Thyroid gland (tissue), 4 donors: ENCODE measurements around the gene FOXF2. TPM values are rescaled to one million over a fixed set of nuclear protein-coding genes. Genes with fewer than 3 reads are reported as not detected.

Experiments
- DNase-seq, 2 donors: peaks; one replicate each; pipeline ENCODE4 v3.0.0-alpha.2; 2019
- H3K27ac ChIP-seq, 3 donors: fragments of 200-600 bp; sonication (generic); 1 replicate in 2 of 3; 2 replicates in 1 of 3; pipeline ENCODE4 v1.5.1; 2016 to 2019; ENCODE audit warnings: mild to moderate bottlenecking in 1 of 3, moderate library complexity in 1 of 3
- H3K27me3 ChIP-seq: fragments of 200-600 bp; sonication (generic); one replicate; pipeline ENCODE4 v1.5.1; 2019
- H3K36me3 ChIP-seq, 2 donors: fragments of 200-600 bp; sonication (generic); one replicate each; pipeline ENCODE4 v1.5.1; 2016 to 2019
- H3K4me1 ChIP-seq, 2 donors: fragments of 200-600 bp; sonication (generic); one replicate each; pipeline ENCODE4 v1.5.1; 2017 to 2019
- H3K4me3 ChIP-seq, 3 donors: fragments of 200-600 bp; sonication (generic); replicated peaks in 1 of 3; 1 replicate in 2 of 3; 2 replicates in 1 of 3; pipeline ENCODE4 v1.5.1; 2016; ENCODE audit warnings: mild to moderate bottlenecking in 1 of 3
- H3K9me3 ChIP-seq: fragments of 200-600 bp; sonication (generic); one replicate; pipeline ENCODE4 v1.5.1; 2017
- POLR2A ChIP-seq, 2 donors: fragments of 450-650 bp; IDR thresholded peaks; one replicate each; pipeline ENCODE4 v1.6.1; 2017; ENCODE audit warnings: antibody characterized with exemption in 2 of 2, mild to moderate bottlenecking in 2 of 2, moderate library complexity in 1 of 2
- WGBS, 2 donors: methylation state at CpG; one replicate each; pipeline ENCODE4 v1.1.5; 2017; 5-methylcytosine and 5-hydroxymethylcytosine counted together
- intact Hi-C: fragments of 100-400 bp; cut with DNase I; formaldehyde crosslinking; loops from one replicate; pipeline ENCODE4 v1.15.1; 2023
- total RNA-seq, 4 donors: library from RNA; depleted of rRNA; stranded (reverse); fragments of >200 nt; gene quantifications; one replicate each; pipeline ENCODE4 v1.2.3, GENCODE V29; 2016
- TF ChIP-seq, protein P1 (sequence below), 6 experiments: fragments of 200-600 bp in 3 of 6; fragments of 450-650 bp in 3 of 6; sonication (generic) in 3 of 6; IDR thresholded peaks; one replicate each; pipeline ENCODE4 v1.5.1; 2016 to 2019; ENCODE audit warnings: antibody characterized with exemption in 6 of 6, mild to moderate bottlenecking in 2 of 6, inconsistent platforms in 1 of 6, moderate library complexity in 1 of 6

Gene FOXF2
- 1 to 10 TPM; 1.3 to 2.0 (median 1.7) TPM for total RNA-seq

DNA sequence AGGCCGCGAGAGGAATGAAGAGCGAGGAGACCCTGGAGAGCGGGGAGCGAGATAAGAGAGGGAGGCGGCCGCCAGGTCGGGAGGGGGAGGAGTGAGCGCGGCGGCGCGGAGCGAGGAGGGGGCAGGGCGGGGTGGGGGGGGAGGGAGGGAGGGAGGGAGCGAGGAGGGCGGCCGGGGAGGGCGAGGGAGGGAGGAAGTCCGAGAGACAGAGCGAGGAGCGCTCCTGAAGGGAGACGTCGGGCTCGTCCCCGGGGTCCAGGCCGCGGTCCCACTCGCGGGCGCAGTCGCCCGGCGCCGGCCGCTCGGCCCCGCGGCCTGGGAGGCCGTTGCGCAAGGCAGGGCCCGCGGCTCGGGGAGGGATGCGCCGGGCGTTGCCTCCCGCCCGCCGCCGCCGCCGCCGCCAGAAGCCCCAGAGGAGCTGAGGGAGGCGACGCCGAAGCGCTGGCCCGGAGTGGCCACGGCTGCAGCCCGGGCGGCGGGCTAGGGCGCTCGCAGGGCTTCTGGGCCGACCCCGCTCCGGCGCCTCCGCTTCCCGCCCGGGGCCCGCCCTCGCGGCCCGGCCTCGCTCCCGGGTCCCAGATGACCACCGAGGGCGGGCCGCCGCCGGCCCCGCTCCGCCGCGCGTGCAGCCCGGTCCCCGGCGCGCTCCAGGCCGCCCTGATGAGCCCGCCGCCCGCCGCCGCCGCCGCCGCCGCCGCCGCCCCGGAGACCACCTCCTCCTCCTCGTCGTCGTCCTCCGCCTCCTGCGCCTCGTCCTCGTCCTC is at the start of gene FOXF2:
TSS of gene FOXF2 (plus strand) at position 208 of the 764 bp plus-strand sequence. CDS start at position 580, 372 bp downstream.
- Histone ChIP-seq H3K9me3 (no peaks in the 10 kb centered on the region), H3K4me3 (peak within 1 kb of the TSS in 2 of 3 donors; percentile 25 to 35), H3K27me3 (peaks cover 48% of the 10 kb centered on the region), H3K4me1 (peaks cover 15 to 42% of the 10 kb centered on the region in 2 donors), H3K36me3 (no peaks in the 10 kb centered on the region), H3K27ac (peak within 1 kb of the TSS in 1 of 3 donors; percentile 30)
- intact Hi-C loops, result loop anchor here (10.0 kb wide), 1 partner anchor 665 kb away; no protein-coding TSS in a partner anchor
- WGBS, 2 donors, result 0 to 1% methylated on average over 21 to 40 of the region's 112 CpGs
- TF ChIP-seq, protein P1, sequence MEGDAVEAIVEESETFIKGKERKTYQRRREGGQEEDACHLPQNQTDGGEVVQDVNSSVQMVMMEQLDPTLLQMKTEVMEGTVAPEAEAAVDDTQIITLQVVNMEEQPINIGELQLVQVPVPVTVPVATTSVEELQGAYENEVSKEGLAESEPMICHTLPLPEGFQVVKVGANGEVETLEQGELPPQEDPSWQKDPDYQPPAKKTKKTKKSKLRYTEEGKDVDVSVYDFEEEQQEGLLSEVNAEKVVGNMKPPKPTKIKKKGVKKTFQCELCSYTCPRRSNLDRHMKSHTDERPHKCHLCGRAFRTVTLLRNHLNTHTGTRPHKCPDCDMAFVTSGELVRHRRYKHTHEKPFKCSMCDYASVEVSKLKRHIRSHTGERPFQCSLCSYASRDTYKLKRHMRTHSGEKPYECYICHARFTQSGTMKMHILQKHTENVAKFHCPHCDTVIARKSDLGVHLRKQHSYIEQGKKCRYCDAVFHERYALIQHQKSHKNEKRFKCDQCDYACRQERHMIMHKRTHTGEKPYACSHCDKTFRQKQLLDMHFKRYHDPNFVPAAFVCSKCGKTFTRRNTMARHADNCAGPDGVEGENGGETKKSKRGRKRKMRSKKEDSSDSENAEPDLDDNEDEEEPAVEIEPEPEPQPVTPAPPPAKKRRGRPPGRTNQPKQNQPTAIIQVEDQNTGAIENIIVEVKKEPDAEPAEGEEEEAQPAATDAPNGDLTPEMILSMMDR (IDR thresholded peaks at IDR 0.05), result no peak
- TF ChIP-seq POLR2A (IDR thresholded peaks at IDR 0.05), result no peak
- DNase-seq, result no peak

DNA sequence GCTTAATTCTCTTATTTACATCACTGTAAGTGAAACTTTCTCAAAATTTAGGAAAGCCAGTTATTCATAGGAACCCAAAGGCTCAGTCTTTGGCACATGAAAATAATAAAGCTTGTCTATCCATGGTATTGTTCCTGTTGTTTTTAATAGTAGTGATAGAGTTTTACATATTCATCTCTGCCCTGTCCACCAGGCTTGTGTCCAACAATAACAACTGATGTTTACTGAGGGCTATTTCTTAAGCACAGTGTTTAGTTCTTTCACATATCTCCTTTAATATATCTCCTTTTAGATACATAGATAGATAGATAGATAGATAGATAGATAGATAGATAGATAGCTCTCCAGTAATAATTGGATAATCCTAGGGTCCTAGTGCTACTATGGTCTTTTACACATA is 43.3 kb upstream of the FOXF2 start:
- no peaks in the 10 kb centered on the region for H3K36me3 ChIP-seq
- H3K4me1 ChIP-seq, result peaks cover 18 to 36% of the 10 kb centered on the region in 2 donors
- H3K27ac ChIP-seq, result no peak overlapping the region
- TF ChIP-seq POLR2A (IDR thresholded peaks at IDR 0.05), result no peak
- TF ChIP-seq, protein P1 (IDR thresholded peaks at IDR 0.05), result no peak
- H3K27me3 ChIP-seq, result no peaks in the 10 kb centered on the region
- H3K4me3 ChIP-seq, result no peak overlapping the region
- H3K9me3 ChIP-seq, result no peaks in the 10 kb centered on the region
- no peak for DNase-seq
- intact Hi-C loops, result loop anchor here (10.0 kb wide), 1 partner anchor 431 kb away; no protein-coding TSS in a partner anchor

DNA sequence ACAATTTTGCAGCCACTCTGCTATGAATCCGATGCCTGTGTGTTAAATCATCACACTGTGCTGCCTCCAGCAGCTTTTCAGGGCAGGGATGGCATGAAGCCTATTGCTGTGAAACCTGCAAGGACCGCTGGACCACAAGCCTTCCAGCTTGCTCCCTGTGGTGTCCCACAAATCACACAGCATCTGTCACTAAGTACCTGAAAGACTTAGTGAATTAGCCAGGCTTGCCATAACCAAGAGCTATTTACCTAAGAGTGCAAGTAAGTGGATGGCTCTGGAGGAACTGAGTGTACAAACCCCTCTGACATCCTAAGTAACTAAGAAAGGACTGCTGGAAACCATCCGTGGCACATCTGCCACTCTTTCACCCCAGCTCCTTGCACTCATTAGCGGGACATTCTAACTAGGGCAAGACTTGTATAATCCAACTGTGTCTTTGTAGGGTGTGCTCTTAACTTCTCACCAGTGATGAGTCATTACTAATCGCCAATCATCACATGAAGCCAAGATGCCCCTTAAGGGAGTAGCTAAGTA is 42.8 kb upstream of the FOXF2 start:
- Histone ChIP-seq H3K27me3 (no peaks in the 10 kb centered on the region), H3K36me3 (no peaks in the 10 kb centered on the region), H3K9me3 (no peaks in the 10 kb centered on the region), H3K4me3 (no peak overlapping the region), H3K27ac (no peak overlapping the region), H3K4me1 (peaks cover 18 to 36% of the 10 kb centered on the region in 2 donors)
- WGBS, 2 donors, result 43 to 56% methylated on average over 4 to 5 of the region's 5 CpGs
- intact Hi-C loops, result loop anchor here (10.0 kb wide), 1 partner anchor 432 kb away; no protein-coding TSS in a partner anchor
- TF ChIP-seq, protein P1 (IDR thresholded peaks at IDR 0.05), result no peak
- TF ChIP-seq POLR2A (IDR thresholded peaks at IDR 0.05), result no peak
- peak; percentile 61 to 63 for DNase-seq

DNA sequence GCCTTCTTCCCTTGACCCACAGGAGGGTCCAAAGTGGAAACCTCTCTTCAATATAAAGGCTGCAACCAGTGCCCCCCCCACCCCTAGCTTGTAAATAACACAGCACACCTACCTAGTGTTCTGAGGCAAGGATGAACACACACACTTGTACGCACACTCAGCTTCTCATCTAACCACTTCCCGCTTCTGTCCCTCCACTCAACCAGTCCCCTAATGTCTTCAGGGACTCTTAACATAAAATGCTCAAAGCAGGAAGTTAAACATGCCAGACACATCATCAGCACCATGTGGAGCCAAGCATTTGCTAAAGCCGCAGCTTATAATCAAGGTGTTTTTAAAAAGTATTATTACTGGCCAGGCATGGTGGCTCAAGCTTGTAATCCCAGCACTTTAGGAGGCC is 42.2 kb upstream of the FOXF2 start:
- Histone ChIP-seq H3K4me3 (no peak overlapping the region), H3K36me3 (no peaks in the 10 kb centered on the region), H3K27ac (no peak overlapping the region), H3K9me3 (no peaks in the 10 kb centered on the region), H3K27me3 (no peaks in the 10 kb centered on the region), H3K4me1 (peaks cover 18 to 36% of the 10 kb centered on the region in 2 donors)
- 71 to 73% methylated on average over 3 of the region's 3 CpGs for WGBS, 2 donors
- intact Hi-C loops, result loop anchor here (10.0 kb wide), 1 partner anchor 432 kb away; no protein-coding TSS in a partner anchor
- DNase-seq, result peak in 1 of 2 donors; percentile 5
- TF ChIP-seq, protein P1 (IDR thresholded peaks at IDR 0.05), result no peak
- TF ChIP-seq POLR2A (IDR thresholded peaks at IDR 0.05), result no peak

DNA sequence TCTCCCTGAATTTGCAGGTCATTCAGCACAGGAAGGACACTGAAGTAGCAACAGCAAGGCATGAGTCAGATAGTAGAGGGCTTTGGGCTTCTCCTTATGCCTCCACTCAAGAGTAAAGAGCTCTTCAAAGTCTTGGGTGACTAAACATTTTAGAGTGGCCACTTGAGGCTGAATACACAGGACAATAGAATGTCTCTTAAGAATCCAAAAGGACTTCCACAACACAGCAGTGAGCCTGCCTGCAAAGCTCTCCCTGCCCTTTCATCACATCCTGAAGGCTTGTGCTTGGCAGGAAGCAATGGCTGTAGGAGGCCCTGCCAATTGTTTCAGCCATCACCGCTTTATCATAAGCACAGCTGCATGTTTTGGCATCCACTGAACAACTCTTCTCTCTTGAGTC is 40.7 kb upstream of the FOXF2 start:
- intact Hi-C loops, result loop anchor here (10.0 kb wide), 1 partner anchor 434 kb away; no protein-coding TSS in a partner anchor
- no peaks in the 10 kb centered on the region for H3K9me3 ChIP-seq
- H3K4me3 ChIP-seq, result no peak overlapping the region
- peak overlapping the region in 1 of 3 donors; percentile 44 for H3K27ac ChIP-seq
- peaks cover 18 to 36% of the 10 kb centered on the region in 2 donors for H3K4me1 ChIP-seq
- TF ChIP-seq, protein P1 (IDR thresholded peaks at IDR 0.05), result peak in 1 of 6 experiments; percentile 9
- TF ChIP-seq POLR2A (IDR thresholded peaks at IDR 0.05), result no peak
- peak; percentile 79 to 84 for DNase-seq
- no peaks in the 10 kb centered on the region for H3K36me3 ChIP-seq
- 0 to 15% methylated on average over 1 of the region's 1 CpG for WGBS, 2 donors
- no peaks in the 10 kb centered on the region for H3K27me3 ChIP-seq
